GM21367 (cell line): ENCODE measurements around the gene CSF3.
"Not testable (repeated sequence)": the region's sequence is repeated elsewhere in the genome, so short reads cannot be mapped to it uniquely, and the experiment has no call there.

Source experiments
- ATAC-seq: cut with Tn5 transposase; IDR thresholded peaks from one replicate; pipeline ENCODE4 v1.9.1; 2021; ENCODE audit not compliant: unreplicated experiment

Gene CSF3

DNA sequence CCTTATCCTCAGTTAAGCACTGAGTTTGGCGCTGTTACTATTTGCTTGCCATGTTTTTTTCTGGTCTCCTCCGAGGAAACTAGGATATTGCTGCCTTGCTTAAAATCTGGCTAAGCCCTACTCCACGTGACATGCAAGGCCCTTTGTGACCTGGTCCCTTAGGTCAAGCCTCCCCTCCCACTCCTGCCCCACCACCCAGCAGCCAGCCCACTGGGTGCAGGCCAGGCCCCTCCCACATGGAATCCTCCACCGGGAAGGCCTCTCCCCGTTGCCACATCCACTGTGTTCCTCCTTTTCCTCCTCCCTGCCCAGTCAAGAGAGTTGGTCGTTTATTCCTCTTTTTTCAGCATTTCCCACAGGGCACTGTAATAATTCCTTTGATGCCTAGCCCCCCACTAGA is 18.4 kb upstream of the CSF3 start:
- no peak for ATAC-seq

DNA sequence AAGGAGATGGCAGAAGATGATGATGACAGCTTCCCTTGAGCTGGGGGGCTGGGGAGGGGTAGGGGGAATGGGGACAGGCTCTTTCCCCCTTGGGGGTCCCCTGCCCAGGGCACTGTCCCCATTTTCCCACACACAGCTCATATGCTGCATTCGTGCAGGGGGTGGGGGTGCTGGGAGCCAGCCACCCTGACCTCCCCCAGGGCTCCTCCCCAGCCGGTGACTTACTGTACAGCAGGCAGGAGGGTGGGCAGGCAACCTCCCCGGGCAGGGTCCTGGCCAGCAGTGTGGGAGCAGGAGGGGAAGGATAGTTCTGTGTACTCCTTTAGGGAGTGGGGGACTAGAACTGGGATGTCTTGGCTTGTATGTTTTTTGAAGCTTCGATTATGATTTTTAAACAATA is 17.7 kb upstream of the CSF3 start:
- no peak for ATAC-seq

DNA sequence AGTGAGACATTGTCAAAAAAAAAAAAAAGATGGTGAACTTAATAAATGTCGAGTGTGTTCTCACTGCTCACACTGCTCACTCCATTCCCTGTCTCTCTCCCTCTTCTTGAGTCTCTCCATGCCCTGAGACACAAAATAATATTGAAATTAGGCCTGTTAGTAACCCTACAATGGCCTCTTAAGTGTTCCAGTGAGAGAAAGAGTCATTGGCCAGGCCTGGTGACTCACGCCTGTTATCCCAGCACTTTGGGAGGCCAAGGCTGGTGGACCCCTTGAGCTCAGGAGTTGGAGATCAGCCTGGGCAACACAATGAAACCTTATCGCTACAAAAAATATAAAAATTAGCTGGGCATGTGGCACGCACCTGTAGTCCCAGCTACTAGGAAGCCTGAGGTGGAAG is 16.2 kb upstream of the CSF3 start:
- no peak for ATAC-seq

GRCh38 chr17:40000161-40000560 is 15.1 kb upstream of the CSF3 start:
- no peak for ATAC-seq

GRCh38 chr17:40001335-40001734 is 13.9 kb upstream of the CSF3 start:
- not testable (repeated sequence) for ATAC-seq

DNA sequence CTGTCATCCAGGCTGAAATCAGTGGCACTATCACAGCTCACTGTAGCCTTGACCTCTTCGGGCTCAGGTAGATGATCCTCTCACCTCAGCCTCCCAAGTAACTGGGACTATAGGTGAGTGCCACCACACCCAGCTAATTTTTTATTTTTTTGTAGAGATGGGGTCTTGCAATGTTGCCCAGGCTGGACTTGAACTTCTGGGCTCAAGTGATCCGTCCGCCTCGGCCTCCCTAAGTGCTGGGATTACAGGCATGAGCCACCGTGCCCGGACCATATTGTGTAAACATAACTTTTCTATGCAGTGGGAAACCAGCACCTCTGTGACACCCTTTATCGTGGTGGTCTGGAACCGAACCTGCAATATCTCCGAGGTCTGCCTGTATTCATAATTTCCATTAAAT is 11.2 kb upstream of the CSF3 start:
- ATAC-seq: no peak

- no peak for ATAC-seq
Observed at GRCh38 chr17:40004712-40005111, 10.5 kb upstream of the CSF3 start.

DNA sequence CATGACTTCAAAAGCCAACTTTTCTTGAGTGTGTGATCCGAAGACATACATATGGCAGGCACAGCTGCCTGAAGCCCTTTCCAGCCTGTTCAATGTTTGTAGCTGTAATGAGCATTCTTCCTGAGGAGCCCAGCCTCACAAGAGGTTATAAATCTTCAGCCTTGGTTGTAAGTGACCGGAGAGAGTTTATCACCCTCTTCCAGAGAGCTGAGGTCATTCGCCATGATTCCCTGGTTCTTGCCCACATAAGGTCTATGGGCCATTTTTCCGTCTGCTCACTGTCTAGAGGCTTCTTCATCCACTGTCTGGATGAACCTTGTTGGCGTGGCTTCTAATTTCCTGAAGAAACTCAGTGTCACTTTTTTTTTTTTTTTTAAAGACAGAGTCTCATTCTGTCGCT is 9.7 kb upstream of the CSF3 start:
- ATAC-seq: no peak

- ATAC-seq: not testable (repeated sequence)
Observed at GRCh38 chr17:40010946-40011500, 4.2 kb upstream of the CSF3 start.

DNA sequence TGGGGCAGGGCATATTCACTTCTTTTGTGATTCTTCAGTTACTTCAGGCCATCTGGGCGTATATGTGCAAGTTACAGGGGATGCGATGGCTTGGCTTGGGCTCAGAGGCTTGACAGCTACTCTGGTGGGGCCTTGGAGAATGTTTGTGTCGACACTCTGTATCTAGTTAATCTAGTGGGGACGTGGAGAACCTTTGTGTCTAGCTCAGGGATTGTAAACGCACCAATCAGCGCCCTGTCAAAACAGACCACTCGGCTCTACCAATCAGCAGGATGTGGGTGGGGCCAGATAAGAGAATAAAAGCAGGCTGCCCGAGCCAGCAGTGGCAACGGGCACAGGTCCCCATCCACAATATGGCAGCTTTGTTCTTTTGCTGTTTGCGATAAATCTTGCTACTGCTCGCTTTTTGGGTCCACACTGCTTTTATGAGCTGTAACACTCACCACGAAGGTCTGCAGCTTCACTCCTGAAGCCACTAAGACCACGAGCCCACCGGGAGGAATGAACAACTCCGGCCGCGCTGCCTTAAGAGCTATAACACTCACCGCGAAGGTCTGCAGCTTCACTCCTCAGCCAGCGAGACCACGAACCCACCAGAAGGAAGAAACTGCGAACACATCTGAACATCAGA is 3.1 kb upstream of the CSF3 start:
- ATAC-seq: not testable (repeated sequence)

GRCh38 chr17:40014375-40014980 is 762 bp upstream of the CSF3 start:
- no peak for ATAC-seq

DNA sequence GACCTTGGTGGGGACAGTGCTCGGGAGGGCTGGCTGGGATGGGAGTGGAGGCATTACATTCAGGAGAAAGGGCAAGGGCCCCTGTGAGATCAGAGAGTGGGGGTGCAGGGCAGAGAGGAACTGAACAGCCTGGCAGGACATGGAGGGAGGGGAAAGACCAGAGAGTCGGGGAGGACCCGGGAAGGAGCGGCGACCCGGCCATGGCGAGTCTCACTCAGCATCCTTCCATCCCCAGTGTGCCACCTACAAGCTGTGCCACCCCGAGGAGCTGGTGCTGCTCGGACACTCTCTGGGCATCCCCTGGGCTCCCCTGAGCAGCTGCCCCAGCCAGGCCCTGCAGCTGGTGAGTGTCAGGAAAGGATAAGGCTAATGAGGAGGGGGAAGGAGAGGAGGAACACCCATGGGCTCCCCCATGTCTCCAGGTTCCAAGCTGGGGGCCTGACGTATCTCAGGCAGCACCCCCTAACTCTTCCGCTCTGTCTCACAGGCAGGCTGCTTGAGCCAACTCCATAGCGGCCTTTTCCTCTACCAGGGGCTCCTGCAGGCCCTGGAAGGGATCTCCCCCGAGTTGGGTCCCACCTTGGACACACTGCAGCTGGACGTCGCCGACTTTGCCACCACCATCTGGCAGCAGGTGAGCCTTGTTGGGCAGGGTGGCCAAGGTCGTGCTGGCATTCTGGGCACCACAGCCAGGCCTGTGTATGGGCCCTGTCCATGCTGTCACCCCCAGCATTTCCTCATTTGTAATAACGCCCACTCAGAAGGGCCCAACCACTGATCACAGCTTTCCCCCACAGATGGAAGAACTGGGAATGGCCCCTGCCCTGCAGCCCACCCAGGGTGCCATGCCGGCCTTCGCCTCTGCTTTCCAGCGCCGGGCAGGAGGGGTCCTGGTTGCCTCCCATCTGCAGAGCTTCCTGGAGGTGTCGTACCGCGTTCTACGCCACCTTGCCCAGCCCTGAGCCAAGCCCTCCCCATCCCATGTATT is 1.1 kb downstream of the CSF3 start:
- ATAC-seq: no peak

- ATAC-seq: no peak
Observed at GRCh38 chr17:40017422-40018080, 2.3 kb downstream of the CSF3 start.

GRCh38 chr17:40018211-40019121 is 3.2 kb downstream of the CSF3 start:
- no peak for ATAC-seq

- no peak for ATAC-seq
Observed at GRCh38 chr17:40019140-40019991, 4.1 kb downstream of the CSF3 start.

GRCh38 chr17:40020146-40020545 is 4.9 kb downstream of the CSF3 start:
- no peak for ATAC-seq

- ATAC-seq: no peak
Observed at GRCh38 chr17:40021451-40021971, 6.3 kb downstream of the CSF3 start.

GRCh38 chr17:40022497-40022896 is 7.3 kb downstream of the CSF3 start:
- ATAC-seq: no peak
